GM19467 (cell line): ENCODE data around the gene PTGER1.
"Not testable (repeated sequence)": the region's sequence is repeated elsewhere in the genome, so short reads cannot be mapped to it uniquely, and the experiment has no call there.

Experiments
- ATAC-seq: cut with Tn5 transposase; IDR thresholded peaks from one replicate; pipeline ENCODE4 v1.9.1; 2021; ENCODE audit warnings: mild to moderate bottlenecking, moderate library complexity; ENCODE audit not compliant: unreplicated experiment

Gene PTGER1

GRCh38 chr19:14474827-14475226 lies 327 bp downstream of the PTGER1 start:
- ATAC-seq: no peak

GRCh38 chr19:14473978-14474578 lies 1.1 kb downstream of the PTGER1 start:
- ATAC-seq: no peak

GRCh38 chr19:14473073-14473977 lies 1.8 kb downstream of the PTGER1 start:
- ATAC-seq: no peak

- ATAC-seq: no peak
Observed at GRCh38 chr19:14472202-14472938, 2.8 kb downstream of the PTGER1 start.

GRCh38 chr19:14471436-14472187 lies 3.5 kb downstream of the PTGER1 start:
- ATAC-seq: no peak

GRCh38 chr19:14470031-14470876 lies 4.9 kb downstream of the PTGER1 start:
- no peak for ATAC-seq

- no peak for ATAC-seq
Observed at GRCh38 chr19:14467816-14468215, 7.3 kb downstream of the PTGER1 start.

GRCh38 chr19:14467391-14467790 lies 7.8 kb downstream of the PTGER1 start:
- ATAC-seq: no peak

GRCh38 chr19:14463747-14464146 lies 11.4 kb downstream of the PTGER1 start:
- no peak for ATAC-seq

- not testable (repeated sequence) for ATAC-seq
Observed at GRCh38 chr19:14462401-14462800, 12.8 kb downstream of the PTGER1 start.

GRCh38 chr19:14460935-14461334 lies 14.2 kb downstream of the PTGER1 start:
- ATAC-seq: no peak

- ATAC-seq: no peak
Observed at GRCh38 chr19:14459703-14460102, 15.5 kb downstream of the PTGER1 start.

- ATAC-seq: not testable (repeated sequence)
Observed at GRCh38 chr19:14452303-14452702, 22.9 kb downstream of the PTGER1 start.

- no peak for ATAC-seq
Observed at GRCh38 chr19:14450876-14451275, 24.3 kb downstream of the PTGER1 start.

- ATAC-seq: no peak
Observed at GRCh38 chr19:14450168-14450874, 24.8 kb downstream of the PTGER1 start.

GRCh38 chr19:14449321-14449720 lies 25.8 kb downstream of the PTGER1 start:
- no peak for ATAC-seq

GRCh38 chr19:14446336-14447036 lies 28.7 kb downstream of the PTGER1 start:
- ATAC-seq: no peak

GRCh38 chr19:14443632-14444216 lies 31.4 kb downstream of the PTGER1 start:
- ATAC-seq: no peak
